Colonic mucosa (tissue), 4 donors: ENCODE measurements around the gene RNASE1. TPM values are rescaled to one million over a fixed set of nuclear protein-coding genes. Genes with fewer than 3 reads are reported as not detected.

Source experiments
- DNase-seq: peaks from one replicate; pipeline ENCODE4 v3.0.0-alpha.2; 2020
- H3K27ac ChIP-seq: fragments of 200-600 bp; one replicate; pipeline ENCODE4 v1.8.0; 2021
- H3K27me3 ChIP-seq: fragments of 200-600 bp; one replicate; pipeline ENCODE4 v1.8.0; 2021
- H3K36me3 ChIP-seq: fragments of 200-600 bp; one replicate; pipeline ENCODE4 v1.8.0; 2021
- H3K4me1 ChIP-seq: fragments of 200-600 bp; one replicate; pipeline ENCODE4 v1.8.0; 2021; ENCODE audit warnings: mild to moderate bottlenecking
- H3K4me3 ChIP-seq: fragments of 200-600 bp; one replicate; pipeline ENCODE4 v1.8.0; 2021
- H3K9ac ChIP-seq, 2 donors: one replicate each; pipeline ENCODE4 v1.7.0; 2013; ENCODE audit warnings: control low read depth in 2 of 2, low read depth in 2 of 2, low read length in 2 of 2
- H3K9me3 ChIP-seq: fragments of 200-600 bp; one replicate; pipeline ENCODE4 v1.8.0; 2021
- CTCF ChIP-seq: fragments of 200-600 bp; IDR thresholded peaks from one replicate; pipeline ENCODE4 v1.8.0; 2022; ENCODE audit warnings: antibody characterized with exemption, mild to moderate bottlenecking
- intact Hi-C: fragments of 100-400 bp; cut with DNase I; formaldehyde crosslinking; loops from one replicate; pipeline ENCODE4 v1.14.1; 2022
- total RNA-seq, 2 donors: library from RNA; stranded (reverse); fragmentation: NEBNext Ultra II Directional in 1 of 2; extraction: Animal tissue kit (Norgen Biotek cat#: 25700) in 1 of 2; gene quantifications; one replicate each; pipeline ENCODE4 v1.2.1, GENCODE V29; 2021
- donor health status: healthy.
- donor health status: DM: no; HTN: no; CAD: no.
- donor health status: DM: no; HTN: no; CAD: no.

Gene RNASE1
- total RNA-seq, 2 donors from 2014 or later = 189 to 244 TPM

- no peak for DNase-seq
- Histone ChIP-seq H3K27ac (no peak overlapping the region), H3K4me1 (no peaks in the 10 kb centered on the region), H3K36me3 (no peaks in the 10 kb centered on the region), H3K9ac (no peak overlapping the region), H3K27me3 (no peaks in the 10 kb centered on the region), H3K9me3 (no peaks in the 10 kb centered on the region), H3K4me3 (no peak overlapping the region)
- intact Hi-C loops = no loop called here
- no peak for TF ChIP-seq CTCF
Measured at GRCh38 chr14:20751963-20752562, 50.6 kb downstream of the RNASE1 start.

Other genes starting within 250 kb of the RNASE1 start
- not detected for gene RNASE9, start 241.8 kb downstream of the RNASE1 start, total RNA-seq
- not detected for gene RNASE11, start 214.8 kb downstream of the RNASE1 start, total RNA-seq
- not detected for gene RNASE12, start 211.5 kb downstream of the RNASE1 start, total RNA-seq
- gene OR6S1, start 161.2 kb downstream of the RNASE1 start, total RNA-seq = not detected
- 10 to 100 TPM; 41.5 to 94.7 TPM for gene RNASE4, start 118.3 kb downstream of the RNASE1 start, total RNA-seq
- gene ANG, start 114.1 kb downstream of the RNASE1 start, total RNA-seq = 10 to 100 TPM; 50.0 to 73.6 TPM
- not detected for gene EDDM3A, start 57.0 kb downstream of the RNASE1 start, total RNA-seq
- not detected for gene EDDM3B, start 34.4 kb downstream of the RNASE1 start, total RNA-seq
- gene RNASE6, start 21.6 kb downstream of the RNASE1 start, total RNA-seq = 1 to 10 TPM; 3.4 to 6.8 TPM
- not detected for gene RNASE3, start 88.5 kb upstream of the RNASE1 start, total RNA-seq
- gene RNASE2, start 152.6 kb upstream of the RNASE1 start, total RNA-seq = 1 to 10 TPM in 1 of 2 donors, not detected in 1; 1.1 TPM
- 10 to 100 TPM; 59.6 to 79.3 TPM for gene METTL17, start 187.1 kb upstream of the RNASE1 start, total RNA-seq
- 1 to 10 TPM; 1.2 to 3.0 TPM for gene SLC39A2, start 196.4 kb upstream of the RNASE1 start, total RNA-seq
- 100 to 1,000 TPM; 136 to 171 TPM for gene NDRG2, start 222.2 kb upstream of the RNASE1 start, total RNA-seq
- gene TPPP2, start 227.4 kb upstream of the RNASE1 start, total RNA-seq = under 1 TPM in 1 of 2 donors, not detected in 1; 0.94 TPM
- gene RNASE13, start 232.0 kb upstream of the RNASE1 start, total RNA-seq = not detected
- gene RNASE7, start 239.5 kb upstream of the RNASE1 start, total RNA-seq = under 1 TPM; 0.16 to 0.30 TPM